ENCODE measurements around the gene HES7.

GRCh38 chr17:8095361-8095760 is 28.5 kb downstream of the HES7 start:
- no peak for TF ChIP-seq CTCF (IDR thresholded peaks at IDR 0.05)
- no peak for TF ChIP-seq POLR2A (IDR thresholded peaks at IDR 0.05)
